HEK293 (cell line): Measurements from ENCODE around the gene ADGRD1.

ENCODE experiments used
- CTCF ChIA-PET: fragments of 350-600 bp; formaldehyde crosslinking; extraction: SDS; loops from one replicate; lab custom pipeline; 2021; ENCODE audit warnings: antibody characterized with exemption; lab: Yijun Ruan, JAX
- POLR2A ChIA-PET: fragments of 300-600 bp; formaldehyde crosslinking; extraction: SDS; loops from one replicate; lab custom pipeline; 2020; ENCODE audit warnings: antibody characterized with exemption, inconsistent platforms; lab: Yijun Ruan, JAX
- H3K27ac ChIP-seq: fragments of 200-500 bp; sonication (Bioruptor generic); 2 replicates; pipeline ENCODE4 v1.5.1; 2014; ENCODE audit warnings: low read depth, low read length, control low read depth, inconsistent platforms; ENCODE audit errors: extremely low read depth
- H3K36me3 ChIP-seq, 2 experiments: fragments of 200-500 bp in 1 of 2; sonication (Bioruptor generic) in 1 of 2; 1 replicate in 1 of 2; 2 replicates in 1 of 2; pipeline ENCODE4 v1.5.1; 2014 to 2017; ENCODE audit warnings: inconsistent platforms in 2 of 2, low read length in 2 of 2; ENCODE audit not compliant: control insufficient read depth in 2 of 2, insufficient read depth in 1 of 2
- H3K4me1 ChIP-seq: fragments of 200-500 bp; sonication (Bioruptor generic); 2 replicates; pipeline ENCODE4 v1.5.1; 2014; ENCODE audit warnings: mild to moderate bottlenecking, low read length, inconsistent platforms; ENCODE audit not compliant: control insufficient read depth, insufficient read depth
- H3K4me3 ChIP-seq: 2 replicates; pipeline ENCODE4 v1.5.1; 2011; ENCODE audit warnings: low read depth, mild to moderate bottlenecking, control low read depth, low read length, moderate library complexity
- H3K9me3 ChIP-seq: fragments of 200-500 bp; sonication (Bioruptor generic); 2 replicates; pipeline ENCODE4 v1.5.1; 2014; ENCODE audit warnings: low read depth, low read length, inconsistent platforms; ENCODE audit not compliant: control insufficient read depth, insufficient read depth
- KLF9 ChIP-seq: fragments of 450-650 bp; formaldehyde crosslinking; IDR thresholded peaks from 2 replicates; pipeline ENCODE4 v1.5.1; 2016; ENCODE audit warnings: missing biosample characterization, missing genetic modification characterization, low read depth
- MEIS1 ChIP-seq: sonication (generic); formaldehyde crosslinking; IDR thresholded peaks from 2 replicates; pipeline ENCODE4 v1.8.1; 2022; ENCODE audit warnings: missing genetic modification reagents, mild to moderate bottlenecking, borderline replicate concordance
- REPIN1 ChIP-seq: fragments of 450-650 bp; formaldehyde crosslinking; IDR thresholded peaks from 2 replicates; pipeline ENCODE4 v1.5.1; 2017; ENCODE audit warnings: missing biosample characterization, missing genetic modification characterization, low read depth
- SCRT1 ChIP-seq: fragments of 450-650 bp; formaldehyde crosslinking; IDR thresholded peaks from 2 replicates; pipeline ENCODE4 v1.5.1; 2016; ENCODE audit warnings: missing biosample characterization, missing genetic modification characterization, borderline replicate concordance
- SP2 ChIP-seq: fragments of 450-650 bp; formaldehyde crosslinking; IDR thresholded peaks from 2 replicates; pipeline ENCODE4 v1.5.1; 2016; ENCODE audit warnings: missing biosample characterization, missing genetic modification characterization
- YY2 ChIP-seq: fragments of 450-650 bp; formaldehyde crosslinking; IDR thresholded peaks from 2 replicates; pipeline ENCODE4 v1.5.1; 2016; ENCODE audit warnings: missing biosample characterization, missing genetic modification characterization
- ZBTB1 ChIP-seq: fragments of 450-650 bp; formaldehyde crosslinking; IDR thresholded peaks from 2 replicates; pipeline ENCODE4 v1.5.1; 2016; ENCODE audit warnings: missing biosample characterization, missing genetic modification characterization
- ZFP3 ChIP-seq: fragments of 450-650 bp; formaldehyde crosslinking; IDR thresholded peaks from 2 replicates; pipeline ENCODE4 v1.5.1; 2016; ENCODE audit warnings: low read depth, missing biosample characterization, missing genetic modification characterization
- ZNF10 ChIP-seq: fragments of 450-650 bp; formaldehyde crosslinking; IDR thresholded peaks from 2 replicates; pipeline ENCODE4 v1.5.1; 2017; ENCODE audit warnings: missing biosample characterization, missing genetic modification characterization
- ZNF248 ChIP-seq: fragments of 450-650 bp; formaldehyde crosslinking; IDR thresholded peaks from 2 replicates; pipeline ENCODE4 v1.5.1; 2017; ENCODE audit warnings: missing biosample characterization, missing genetic modification characterization
- ZNF510 ChIP-seq: fragments of 450-650 bp; formaldehyde crosslinking; IDR thresholded peaks from 2 replicates; pipeline ENCODE4 v1.5.1; 2018; ENCODE audit warnings: mild to moderate bottlenecking, missing genetic modification characterization, missing biosample characterization; ENCODE audit not compliant: insufficient replicate concordance
- ZNF658 ChIP-seq: fragments of 450-650 bp; formaldehyde crosslinking; IDR thresholded peaks from 2 replicates; pipeline ENCODE4; 2016; ENCODE audit warnings: missing biosample characterization, missing genetic modification characterization
- ZNF791 ChIP-seq: fragments of 450-650 bp; formaldehyde crosslinking; IDR thresholded peaks from 2 replicates; pipeline ENCODE4 v1.5.1; 2016; ENCODE audit warnings: missing biosample characterization, missing genetic modification characterization
- TF ChIP-seq, protein P1 (sequence below): fragments of 450-650 bp; formaldehyde crosslinking; IDR thresholded peaks from 2 replicates; pipeline ENCODE4 v1.5.1; 2016; ENCODE audit warnings: missing biosample characterization, missing genetic modification characterization
- TF ChIP-seq, protein P2 (sequence below): fragments of 450-650 bp; formaldehyde crosslinking; IDR thresholded peaks from 2 replicates; pipeline ENCODE4 v1.5.1; 2016; ENCODE audit warnings: missing biosample characterization, missing genetic modification characterization
- TF ChIP-seq, protein P3 (sequence below): fragments of 450-650 bp; formaldehyde crosslinking; IDR thresholded peaks from 2 replicates; pipeline ENCODE4 v1.5.1; 2016; ENCODE audit warnings: missing biosample characterization, missing genetic modification characterization
- TF ChIP-seq, protein P4 (sequence below): fragments of 450-650 bp; formaldehyde crosslinking; IDR thresholded peaks from 2 replicates; pipeline ENCODE4 v1.5.1; 2017; ENCODE audit warnings: missing biosample characterization, mild to moderate bottlenecking, missing genetic modification characterization, moderate library complexity
- TF ChIP-seq, protein P5 (sequence below): IDR thresholded peaks from 2 replicates; pipeline ENCODE4 v1.6.1; 2011; ENCODE audit warnings: mild to moderate bottlenecking, low read depth, low read length, borderline replicate concordance
- TF ChIP-seq, protein P6 (sequence below): fragments of 450-650 bp; formaldehyde crosslinking; IDR thresholded peaks from 2 replicates; pipeline ENCODE4 v1.5.1; 2017; ENCODE audit warnings: missing biosample characterization, missing genetic modification characterization
- TF ChIP-seq, protein P7 (sequence below): fragments of 450-650 bp; formaldehyde crosslinking; IDR thresholded peaks from 2 replicates; pipeline ENCODE4 v1.5.1; 2016; ENCODE audit warnings: missing biosample characterization, missing genetic modification characterization
- TF ChIP-seq, protein P8 (sequence below): fragments of 450-650 bp; formaldehyde crosslinking; IDR thresholded peaks from 2 replicates; pipeline ENCODE4 v1.5.1; 2016; ENCODE audit warnings: missing biosample characterization, missing genetic modification characterization

Gene ADGRD1

DNA sequence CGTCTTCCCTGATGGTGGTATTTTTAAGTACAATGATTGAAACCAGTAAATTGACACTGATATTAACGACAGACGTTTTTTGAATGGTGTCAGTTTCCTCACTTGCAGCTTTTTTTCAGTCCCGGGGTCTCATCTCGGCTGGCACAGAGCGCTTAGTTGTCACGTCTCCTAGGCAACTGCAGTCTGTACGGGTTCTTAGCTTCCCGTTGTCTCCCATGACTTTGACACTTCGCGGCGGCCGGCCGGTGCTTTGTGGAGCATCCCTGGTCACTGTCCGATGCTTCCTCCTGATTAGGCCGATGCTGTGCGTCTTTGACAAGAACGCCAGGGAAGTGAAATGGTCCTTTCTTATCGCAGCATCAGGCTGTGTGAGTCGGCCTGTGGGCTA lies 67.4 kb downstream of the ADGRD1 start (continued):
- no peak for TF ChIP-seq ZNF10 (tag by site-specific recombination)
- no peak for TF ChIP-seq KLF9 (tag by site-specific recombination)
- no peak for TF ChIP-seq MEIS1 (CRISPR knock-in tag)
- TF ChIP-seq SCRT1 (tag by site-specific recombination) = no peak

DNA sequence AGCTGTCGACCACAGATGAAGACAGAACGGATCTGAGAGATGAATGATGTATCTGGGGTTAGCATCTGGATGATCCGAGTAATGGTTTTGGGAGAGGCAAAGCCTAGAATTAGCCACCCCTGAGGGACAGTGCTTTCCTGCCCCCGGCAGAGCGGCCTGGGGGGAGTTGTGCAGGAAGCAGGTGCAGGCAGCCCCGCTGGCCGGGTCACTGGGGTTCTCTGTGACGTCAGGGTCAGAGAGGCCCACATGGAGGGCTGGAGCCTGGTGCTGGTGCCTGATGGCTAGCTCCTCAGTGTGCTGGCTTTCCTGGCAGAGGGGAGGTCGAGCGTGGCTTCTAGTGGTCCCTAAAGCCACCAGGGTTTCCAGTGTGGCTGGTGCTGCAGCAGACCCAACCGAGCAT lies 70.3 kb downstream of the ADGRD1 start:
- TF ChIP-seq, protein P1, sequence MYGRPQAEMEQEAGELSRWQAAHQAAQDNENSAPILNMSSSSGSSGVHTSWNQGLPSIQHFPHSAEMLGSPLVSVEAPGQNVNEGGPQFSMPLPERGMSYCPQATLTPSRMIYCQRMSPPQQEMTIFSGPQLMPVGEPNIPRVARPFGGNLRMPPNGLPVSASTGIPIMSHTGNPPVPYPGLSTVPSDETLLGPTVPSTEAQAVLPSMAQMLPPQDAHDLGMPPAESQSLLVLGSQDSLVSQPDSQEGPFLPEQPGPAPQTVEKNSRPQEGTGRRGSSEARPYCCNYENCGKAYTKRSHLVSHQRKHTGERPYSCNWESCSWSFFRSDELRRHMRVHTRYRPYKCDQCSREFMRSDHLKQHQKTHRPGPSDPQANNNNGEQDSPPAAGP (tag by site-specific recombination) = no peak
- TF ChIP-seq, protein P2, sequence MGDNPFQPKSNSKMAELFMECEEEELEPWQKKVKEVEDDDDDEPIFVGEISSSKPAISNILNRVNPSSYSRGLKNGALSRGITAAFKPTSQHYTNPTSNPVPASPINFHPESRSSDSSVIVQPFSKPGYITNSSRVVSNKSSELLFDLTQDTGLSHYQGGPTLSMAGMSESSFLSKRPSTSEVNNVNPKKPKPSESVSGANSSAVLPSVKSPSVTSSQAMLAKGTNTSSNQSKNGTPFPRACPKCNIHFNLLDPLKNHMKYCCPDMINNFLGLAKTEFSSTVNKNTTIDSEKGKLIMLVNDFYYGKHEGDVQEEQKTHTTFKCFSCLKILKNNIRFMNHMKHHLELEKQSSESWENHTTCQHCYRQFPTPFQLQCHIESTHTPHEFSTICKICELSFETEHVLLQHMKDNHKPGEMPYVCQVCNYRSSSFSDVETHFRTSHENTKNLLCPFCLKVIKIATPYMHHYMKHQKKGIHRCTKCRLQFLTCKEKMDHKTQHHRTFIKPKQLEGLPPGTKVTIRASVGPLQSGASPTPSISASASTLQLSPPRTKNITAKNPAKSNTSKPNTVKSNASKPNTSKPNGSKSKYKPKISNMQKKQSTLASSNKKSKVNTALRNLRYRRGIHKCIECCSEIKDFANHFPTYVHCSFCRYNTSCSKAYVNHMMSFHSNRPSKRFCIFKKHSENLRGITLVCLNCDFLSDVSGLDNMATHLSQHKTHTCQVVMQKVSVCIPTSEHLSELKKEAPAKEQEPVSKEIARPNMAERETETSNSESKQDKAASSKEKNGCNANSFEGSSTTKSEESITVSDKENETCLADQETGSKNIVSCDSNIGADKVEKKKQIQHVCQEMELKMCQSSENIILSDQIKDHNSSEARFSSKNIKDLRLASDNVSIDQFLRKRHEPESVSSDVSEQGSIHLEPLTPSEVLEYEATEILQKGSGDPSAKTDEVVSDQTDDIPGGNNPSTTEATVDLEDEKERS (tag by site-specific recombination) = no peak
- TF ChIP-seq ZNF510 (tag by site-specific recombination) = no peak
- TF ChIP-seq, protein P3, sequence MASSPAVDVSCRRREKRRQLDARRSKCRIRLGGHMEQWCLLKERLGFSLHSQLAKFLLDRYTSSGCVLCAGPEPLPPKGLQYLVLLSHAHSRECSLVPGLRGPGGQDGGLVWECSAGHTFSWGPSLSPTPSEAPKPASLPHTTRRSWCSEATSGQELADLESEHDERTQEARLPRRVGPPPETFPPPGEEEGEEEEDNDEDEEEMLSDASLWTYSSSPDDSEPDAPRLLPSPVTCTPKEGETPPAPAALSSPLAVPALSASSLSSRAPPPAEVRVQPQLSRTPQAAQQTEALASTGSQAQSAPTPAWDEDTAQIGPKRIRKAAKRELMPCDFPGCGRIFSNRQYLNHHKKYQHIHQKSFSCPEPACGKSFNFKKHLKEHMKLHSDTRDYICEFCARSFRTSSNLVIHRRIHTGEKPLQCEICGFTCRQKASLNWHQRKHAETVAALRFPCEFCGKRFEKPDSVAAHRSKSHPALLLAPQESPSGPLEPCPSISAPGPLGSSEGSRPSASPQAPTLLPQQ (tag by site-specific recombination) = no peak
- no peak for TF ChIP-seq YY2 (tag by site-specific recombination)
- no peak for TF ChIP-seq ZBTB1
- TF ChIP-seq, protein P4, sequence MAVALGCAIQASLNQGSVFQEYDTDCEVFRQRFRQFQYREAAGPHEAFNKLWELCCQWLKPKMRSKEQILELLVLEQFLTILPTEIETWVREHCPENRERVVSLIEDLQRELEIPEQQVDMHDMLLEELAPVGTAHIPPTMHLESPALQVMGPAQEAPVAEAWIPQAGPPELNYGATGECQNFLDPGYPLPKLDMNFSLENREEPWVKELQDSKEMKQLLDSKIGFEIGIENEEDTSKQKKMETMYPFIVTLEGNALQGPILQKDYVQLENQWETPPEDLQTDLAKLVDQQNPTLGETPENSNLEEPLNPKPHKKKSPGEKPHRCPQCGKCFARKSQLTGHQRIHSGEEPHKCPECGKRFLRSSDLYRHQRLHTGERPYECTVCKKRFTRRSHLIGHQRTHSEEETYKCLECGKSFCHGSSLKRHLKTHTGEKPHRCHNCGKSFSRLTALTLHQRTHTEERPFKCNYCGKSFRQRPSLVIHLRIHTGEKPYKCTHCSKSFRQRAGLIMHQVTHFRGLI (tag by site-specific recombination) = no peak
- TF ChIP-seq REPIN1 = no peak
- TF ChIP-seq ZFP3 (tag by site-specific recombination) = no peak
- H3K9me3 ChIP-seq = no peaks in the 10 kb centered on the region
- no peaks in the 10 kb centered on the region for H3K4me1 ChIP-seq
- ChIA-PET POLR2A (no interaction called here), CTCF (no interaction called here)
- no peaks in the 10 kb centered on the region for H3K36me3 ChIP-seq
- H3K27ac ChIP-seq = no peak overlapping the region
- H3K4me3 ChIP-seq = no peak overlapping the region

DNA sequence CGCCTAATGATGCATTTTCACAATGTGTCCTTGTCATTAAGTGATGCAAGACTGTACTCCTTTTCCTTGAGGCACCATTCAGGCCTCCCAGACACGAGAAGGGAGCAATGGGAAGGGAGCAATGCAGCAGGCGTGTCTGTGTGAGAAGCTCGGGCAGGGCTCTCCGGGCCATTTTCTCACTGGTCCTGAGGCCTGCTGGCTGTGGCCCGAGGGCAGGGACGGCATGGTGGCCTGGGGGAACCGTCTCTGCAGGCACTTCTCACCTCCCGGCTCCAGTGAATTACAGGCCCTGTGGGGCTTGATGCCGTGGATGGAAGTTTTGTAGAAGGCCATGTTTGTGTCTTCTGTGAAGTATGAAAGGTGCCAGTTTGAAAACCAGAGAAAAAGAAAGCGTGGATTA lies 71.0 kb downstream of the ADGRD1 start:
- ChIA-PET POLR2A (no interaction called here), CTCF (no interaction called here)
- Histone ChIP-seq H3K4me3 (no peak overlapping the region), H3K9me3 (no peaks in the 10 kb centered on the region), H3K36me3 (no peaks in the 10 kb centered on the region), H3K4me1 (no peaks in the 10 kb centered on the region), H3K27ac (no peak overlapping the region)
- TF ChIP-seq, protein P5, sequence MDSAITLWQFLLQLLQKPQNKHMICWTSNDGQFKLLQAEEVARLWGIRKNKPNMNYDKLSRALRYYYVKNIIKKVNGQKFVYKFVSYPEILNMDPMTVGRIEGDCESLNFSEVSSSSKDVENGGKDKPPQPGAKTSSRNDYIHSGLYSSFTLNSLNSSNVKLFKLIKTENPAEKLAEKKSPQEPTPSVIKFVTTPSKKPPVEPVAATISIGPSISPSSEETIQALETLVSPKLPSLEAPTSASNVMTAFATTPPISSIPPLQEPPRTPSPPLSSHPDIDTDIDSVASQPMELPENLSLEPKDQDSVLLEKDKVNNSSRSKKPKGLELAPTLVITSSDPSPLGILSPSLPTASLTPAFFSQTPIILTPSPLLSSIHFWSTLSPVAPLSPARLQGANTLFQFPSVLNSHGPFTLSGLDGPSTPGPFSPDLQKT = no peak
- TF ChIP-seq, protein P6, sequence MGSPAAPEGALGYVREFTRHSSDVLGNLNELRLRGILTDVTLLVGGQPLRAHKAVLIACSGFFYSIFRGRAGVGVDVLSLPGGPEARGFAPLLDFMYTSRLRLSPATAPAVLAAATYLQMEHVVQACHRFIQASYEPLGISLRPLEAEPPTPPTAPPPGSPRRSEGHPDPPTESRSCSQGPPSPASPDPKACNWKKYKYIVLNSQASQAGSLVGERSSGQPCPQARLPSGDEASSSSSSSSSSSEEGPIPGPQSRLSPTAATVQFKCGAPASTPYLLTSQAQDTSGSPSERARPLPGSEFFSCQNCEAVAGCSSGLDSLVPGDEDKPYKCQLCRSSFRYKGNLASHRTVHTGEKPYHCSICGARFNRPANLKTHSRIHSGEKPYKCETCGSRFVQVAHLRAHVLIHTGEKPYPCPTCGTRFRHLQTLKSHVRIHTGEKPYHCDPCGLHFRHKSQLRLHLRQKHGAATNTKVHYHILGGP (tag by site-specific recombination) = no peak
- TF ChIP-seq ZNF791 = no peak
- no peak for TF ChIP-seq ZNF658 (tag by site-specific recombination)
- TF ChIP-seq ZNF248 (tag by site-specific recombination) = no peak
- no peak for TF ChIP-seq SP2 (tag by site-specific recombination)
- TF ChIP-seq, protein P7, sequence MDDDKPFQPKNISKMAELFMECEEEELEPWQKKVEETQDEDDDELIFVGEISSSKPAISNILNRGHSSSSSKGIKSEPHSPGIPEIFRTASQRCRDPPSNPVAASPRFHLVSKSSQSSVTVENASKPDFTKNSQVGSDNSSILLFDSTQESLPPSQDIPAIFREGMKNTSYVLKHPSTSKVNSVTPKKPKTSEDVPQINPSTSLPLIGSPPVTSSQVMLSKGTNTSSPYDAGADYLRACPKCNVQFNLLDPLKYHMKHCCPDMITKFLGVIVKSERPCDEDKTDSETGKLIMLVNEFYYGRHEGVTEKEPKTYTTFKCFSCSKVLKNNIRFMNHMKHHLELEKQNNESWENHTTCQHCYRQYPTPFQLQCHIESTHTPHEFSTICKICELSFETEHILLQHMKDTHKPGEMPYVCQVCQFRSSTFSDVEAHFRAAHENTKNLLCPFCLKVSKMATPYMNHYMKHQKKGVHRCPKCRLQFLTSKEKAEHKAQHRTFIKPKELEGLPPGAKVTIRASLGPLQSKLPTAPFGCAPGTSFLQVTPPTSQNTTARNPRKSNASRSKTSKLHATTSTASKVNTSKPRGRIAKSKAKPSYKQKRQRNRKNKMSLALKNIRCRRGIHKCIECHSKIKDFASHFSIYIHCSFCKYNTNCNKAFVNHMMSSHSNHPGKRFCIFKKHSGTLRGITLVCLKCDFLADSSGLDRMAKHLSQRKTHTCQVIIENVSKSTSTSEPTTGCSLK (tag by site-specific recombination) = no peak
- TF ChIP-seq, protein P8, sequence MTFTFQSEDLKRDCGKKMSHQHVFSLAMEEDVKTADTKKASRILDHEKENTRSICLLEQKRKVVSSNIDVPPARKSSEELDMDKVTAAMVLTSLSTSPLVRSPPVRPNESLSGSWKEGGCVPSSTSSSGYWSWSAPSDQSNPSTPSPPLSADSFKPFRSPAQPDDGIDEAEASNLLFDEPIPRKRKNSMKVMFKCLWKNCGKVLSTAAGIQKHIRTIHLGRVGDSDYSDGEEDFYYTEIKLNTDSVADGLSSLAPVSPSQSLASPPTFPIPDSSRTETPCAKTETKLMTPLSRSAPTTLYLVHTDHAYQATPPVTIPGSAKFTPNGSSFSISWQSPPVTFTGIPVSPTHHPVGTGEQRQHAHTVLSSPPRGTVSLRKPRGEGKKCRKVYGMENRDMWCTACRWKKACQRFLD = no peak
